Subcutaneous adipose tissue (tissue), 4 donors: ENCODE results near the gene CLEC18C. TPM values are rescaled to one million over a fixed set of nuclear protein-coding genes. Genes with fewer than 3 reads are reported as not detected.
"Not testable (repeated sequence)": the region's sequence is repeated elsewhere in the genome, so short reads cannot be mapped to it uniquely, and the experiment has no call there.

Source experiments
- total RNA-seq, 4 donors: library from RNA; depleted of rRNA; stranded (reverse); fragments of >200 nt; gene quantifications; one replicate each; pipeline ENCODE4 v1.1.0, GENCODE V29; 2016
- TF ChIP-seq, protein P1 (sequence below): fragments of 450-650 bp; IDR thresholded peaks from one replicate; pipeline ENCODE4 v1.5.1; 2016; ENCODE audit warnings: low read depth, mild to moderate bottlenecking, control low read depth, antibody characterized with exemption, moderate library complexity

CLEC18C gene
- not detected for total RNA-seq

GRCh38 chr16:70173212-70173837, at the start of gene CLEC18C:
CLEC18C (plus strand) TSS chr16:70173787; CDS start chr16:70174279, 492 bp downstream.
- TF ChIP-seq, protein P1, sequence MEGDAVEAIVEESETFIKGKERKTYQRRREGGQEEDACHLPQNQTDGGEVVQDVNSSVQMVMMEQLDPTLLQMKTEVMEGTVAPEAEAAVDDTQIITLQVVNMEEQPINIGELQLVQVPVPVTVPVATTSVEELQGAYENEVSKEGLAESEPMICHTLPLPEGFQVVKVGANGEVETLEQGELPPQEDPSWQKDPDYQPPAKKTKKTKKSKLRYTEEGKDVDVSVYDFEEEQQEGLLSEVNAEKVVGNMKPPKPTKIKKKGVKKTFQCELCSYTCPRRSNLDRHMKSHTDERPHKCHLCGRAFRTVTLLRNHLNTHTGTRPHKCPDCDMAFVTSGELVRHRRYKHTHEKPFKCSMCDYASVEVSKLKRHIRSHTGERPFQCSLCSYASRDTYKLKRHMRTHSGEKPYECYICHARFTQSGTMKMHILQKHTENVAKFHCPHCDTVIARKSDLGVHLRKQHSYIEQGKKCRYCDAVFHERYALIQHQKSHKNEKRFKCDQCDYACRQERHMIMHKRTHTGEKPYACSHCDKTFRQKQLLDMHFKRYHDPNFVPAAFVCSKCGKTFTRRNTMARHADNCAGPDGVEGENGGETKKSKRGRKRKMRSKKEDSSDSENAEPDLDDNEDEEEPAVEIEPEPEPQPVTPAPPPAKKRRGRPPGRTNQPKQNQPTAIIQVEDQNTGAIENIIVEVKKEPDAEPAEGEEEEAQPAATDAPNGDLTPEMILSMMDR: not testable (repeated sequence)

DNA sequence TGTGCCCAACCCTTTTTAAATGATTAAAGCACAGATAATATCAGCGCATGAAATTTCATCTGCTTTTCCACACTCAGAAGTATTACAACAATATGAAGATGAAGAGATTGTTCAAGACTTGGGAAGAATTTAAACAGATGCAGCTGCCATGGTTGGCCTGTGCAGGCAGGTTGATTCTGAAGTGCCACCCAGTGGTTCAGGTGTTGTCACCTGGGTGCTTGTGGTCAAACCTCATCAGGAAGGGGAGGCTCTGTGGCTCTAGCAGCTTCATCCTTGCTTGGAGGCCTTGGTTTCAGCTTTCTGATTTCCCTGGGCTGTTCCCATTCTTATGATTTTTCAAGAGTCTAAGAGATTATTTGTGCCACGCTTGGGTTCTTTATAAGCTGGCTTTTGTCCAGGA, 22.2 kb upstream of the CLEC18C start:
- TF ChIP-seq, protein P1: no peak

GRCh38 chr16:70151941-70152509, 21.6 kb upstream of the CLEC18C start:
- TF ChIP-seq, protein P1: no peak

DNA sequence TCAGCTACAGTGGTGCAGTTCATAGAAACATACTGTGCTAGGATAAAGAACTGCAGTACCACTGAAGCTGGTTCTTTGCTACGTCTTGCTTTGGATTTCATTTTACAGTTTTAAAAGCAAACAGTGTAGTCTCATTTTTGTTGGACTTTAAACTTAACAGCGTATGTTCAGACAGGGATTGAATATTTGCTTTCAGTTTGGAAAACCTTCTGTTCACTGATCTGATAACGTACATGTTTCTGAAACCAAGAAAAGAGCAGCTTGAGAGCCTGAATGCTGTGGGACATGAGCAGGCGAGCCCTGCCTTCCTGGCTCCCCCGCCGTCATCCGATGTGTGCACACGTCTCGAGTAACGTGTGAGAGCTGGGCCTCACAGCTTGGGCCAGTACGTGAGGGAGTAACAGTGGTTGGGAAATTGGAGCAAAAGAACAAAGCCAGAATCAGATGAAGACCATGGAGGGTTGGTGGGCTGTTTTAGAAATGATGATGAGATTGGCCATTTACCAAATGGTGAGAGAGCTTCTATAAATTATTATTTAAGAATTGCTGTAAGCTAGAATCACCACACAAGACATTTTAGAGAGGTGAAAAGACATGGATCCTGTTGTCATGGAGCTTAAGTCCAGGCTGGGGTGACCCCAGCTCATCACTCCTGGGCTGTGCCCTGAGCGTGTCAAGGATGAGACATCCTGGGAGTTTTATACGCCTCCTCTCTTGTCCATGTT, 20.8 kb upstream of the CLEC18C start:
- TF ChIP-seq, protein P1: no peak

GRCh38 chr16:70156207-70156978, 17.2 kb upstream of the CLEC18C start:
- TF ChIP-seq, protein P1: no peak

DNA sequence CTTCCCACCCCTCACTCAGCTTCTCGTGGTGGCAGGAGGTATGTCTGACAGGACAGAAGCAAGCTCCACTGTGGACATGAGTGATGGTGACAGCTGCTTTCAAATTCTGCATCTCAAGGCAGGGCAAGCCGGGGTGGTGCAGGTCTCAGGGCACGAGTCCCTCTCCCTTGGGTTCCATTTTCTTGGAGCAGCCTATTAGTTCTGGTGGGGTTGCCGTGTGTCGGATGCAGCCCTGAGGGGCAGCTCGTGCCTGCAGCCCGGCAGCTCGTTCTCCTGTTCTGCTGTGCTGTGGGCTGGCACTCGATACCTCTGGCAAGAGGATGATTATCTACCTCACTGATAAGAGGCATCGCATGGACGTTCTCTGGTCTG, 16.5 kb upstream of the CLEC18C start:
- TF ChIP-seq, protein P1: no peak
